ENCODE results near the gene GCDH.
"Not testable (repeated sequence)": the region's sequence is repeated elsewhere in the genome, so short reads cannot be mapped to it uniquely, and the experiment has no call there.

Gene GCDH

GRCh38 chr19:12872941-12873890 is 17.7 kb upstream of the GCDH start:
- peak; percentile 47 for DNase-seq

GRCh38 chr19:12873891-12874745 is 16.8 kb upstream of the GCDH start:
- no peak for DNase-seq

GRCh38 chr19:12875086-12875485 is 15.9 kb upstream of the GCDH start:
- no peak for DNase-seq

- DNase-seq = peak; percentile 35
These were observed 10.3 kb upstream of the GCDH start for GRCh38 chr19:12880551-12881171.

- DNase-seq = peak; percentile 96
These were observed 9.7 kb upstream of the GCDH start, which contains the start of gene DNASE2 for GRCh38 chr19:12881172-12881808. Gene DNASE2 (minus strand): TSS chr19:12881449. CDS start chr19:12881375, 74 bp downstream.

- no peak for DNase-seq
These were observed 8.4 kb upstream of the GCDH start for GRCh38 chr19:12882589-12882988.

- no peak for DNase-seq
These were observed 6.8 kb upstream of the GCDH start for GRCh38 chr19:12884202-12884601.

- no peak for DNase-seq
These were observed 6.4 kb upstream of the GCDH start for GRCh38 chr19:12884627-12884925.

- peak; percentile 94 for DNase-seq
These were observed 5.8 kb upstream of the GCDH start for GRCh38 chr19:12884926-12885748.

GRCh38 chr19:12885749-12886650 is 5.0 kb upstream of the GCDH start:
- DNase-seq = no peak

GRCh38 chr19:12886651-12886968 is 4.3 kb upstream of the GCDH start:
- DNase-seq = no peak

- DNase-seq = no peak
These were observed 3.8 kb upstream of the GCDH start, which contains the start of gene KLF1 for GRCh38 chr19:12886969-12887747. Gene KLF1 (minus strand): TSS chr19:12887201. CDS start chr19:12887140, 61 bp downstream.

GRCh38 chr19:12888006-12888603 is 2.9 kb upstream of the GCDH start:
- DNase-seq = no peak

GRCh38 chr19:12890299-12890786 is 617 bp upstream of the GCDH start:
- DNase-seq = not testable (repeated sequence)

- no peak for DNase-seq
These were observed 627 bp downstream of the GCDH start for GRCh38 chr19:12891553-12892021.

GRCh38 chr19:12893582-12893981 is 2.6 kb downstream of the GCDH start:
- no peak for DNase-seq

- no peak for DNase-seq
These were observed 5.5 kb downstream of the GCDH start for GRCh38 chr19:12896460-12896859.

GRCh38 chr19:12899891-12900518 is 9.0 kb downstream of the GCDH start:
- DNase-seq = no peak

GRCh38 chr19:12907166-12907565 is 16.2 kb downstream of the GCDH start:
- DNase-seq = no peak

All from CD4-positive, alpha-beta T cell treated with Interleukin-17A for 4 hours (primary cell).